ENCODE results near the gene LGALS14. TPM values are rescaled to one million over a fixed set of nuclear protein-coding genes. Genes with fewer than 3 reads are reported as not detected.
"Not testable (repeated sequence)": the region's sequence is repeated elsewhere in the genome, so short reads cannot be mapped to it uniquely, and the experiment has no call there.

Gene LGALS14
- total RNA-seq, 1 donor from 2014 or later, result not detected

DNA sequence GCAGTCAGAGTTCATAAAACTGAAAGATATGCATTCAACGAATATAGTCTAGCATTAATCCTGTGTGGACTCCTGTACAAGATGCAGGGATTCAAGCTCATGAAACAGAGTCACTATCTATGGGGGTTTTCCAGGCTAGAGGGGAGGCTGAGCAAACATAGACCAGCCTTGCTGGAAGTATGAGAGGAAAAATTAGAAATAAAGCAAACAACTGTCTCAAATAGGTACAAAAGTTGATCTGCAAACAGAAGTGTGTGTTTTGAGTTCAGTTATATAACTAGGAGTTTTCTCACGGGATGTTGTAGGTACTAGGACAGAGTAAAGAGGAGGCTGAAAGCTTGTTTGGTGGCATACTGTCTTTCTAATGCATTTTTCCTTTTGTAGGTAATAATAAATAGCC lies 8.5 kb upstream of the LGALS14 start:
- no peak for DNase-seq (ENCODE audit: low spot score)

DNA sequence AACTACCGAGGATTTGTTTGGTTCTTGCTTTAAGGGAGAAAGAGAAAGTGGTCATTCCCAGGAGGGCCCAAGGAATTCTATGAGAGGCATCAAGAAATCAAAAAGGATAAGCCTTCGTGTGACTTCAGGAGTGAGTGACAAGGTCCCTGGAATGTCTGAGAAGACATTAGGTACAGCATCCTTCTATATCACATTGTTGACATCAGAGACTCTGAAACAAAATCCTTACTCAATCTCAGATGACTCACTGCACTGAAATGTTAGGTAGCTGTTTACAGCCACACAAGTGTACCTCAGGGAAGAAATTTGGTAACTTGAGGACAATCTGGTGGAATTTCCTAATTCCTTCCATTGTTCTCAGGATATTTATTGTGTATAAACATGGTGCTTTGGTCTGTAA lies 7.9 kb upstream of the LGALS14 start:
- no peak for DNase-seq (ENCODE audit: low spot score)

DNA sequence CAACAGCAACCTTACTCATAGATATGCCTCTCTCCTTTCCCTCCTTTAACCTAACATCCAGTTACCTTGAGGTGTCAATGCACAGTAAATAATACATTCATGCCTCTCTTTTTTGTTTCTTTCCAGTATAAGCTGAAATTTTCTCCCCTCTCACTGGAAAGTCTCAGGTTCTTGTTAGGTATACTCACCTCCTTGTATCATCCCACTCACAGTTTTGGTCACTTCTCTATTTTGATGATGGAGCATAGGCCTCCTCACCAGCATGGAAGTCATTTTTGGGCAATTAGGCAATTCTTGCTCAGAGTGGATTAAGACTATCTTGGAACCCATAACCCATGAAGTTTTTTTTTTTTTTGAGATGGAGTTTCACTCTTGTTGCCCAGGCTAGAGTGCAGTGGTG lies 5.7 kb upstream of the LGALS14 start:
- DNase-seq (ENCODE audit: low spot score), result no peak

DNA sequence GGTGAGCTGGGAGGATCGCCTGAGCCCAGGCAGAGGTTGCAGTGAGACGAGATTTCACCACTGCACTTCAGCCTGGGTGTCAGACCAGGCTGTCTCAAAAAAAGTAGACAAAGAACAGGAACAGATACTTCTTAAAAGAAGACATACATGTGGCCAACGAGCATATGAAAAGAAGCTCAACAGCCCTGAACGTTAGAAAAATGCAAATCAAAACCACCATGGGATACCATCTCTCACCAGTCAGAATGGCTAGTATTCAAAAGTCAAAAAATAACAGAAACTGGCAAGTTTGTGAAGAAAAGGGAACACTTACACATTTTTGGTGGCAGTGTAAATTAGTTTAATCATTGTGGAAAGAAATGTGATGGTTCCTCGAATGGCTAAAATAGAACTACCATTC lies 3.0 kb upstream of the LGALS14 start:
- DNase-seq (ENCODE audit: low spot score), result no peak

DNA sequence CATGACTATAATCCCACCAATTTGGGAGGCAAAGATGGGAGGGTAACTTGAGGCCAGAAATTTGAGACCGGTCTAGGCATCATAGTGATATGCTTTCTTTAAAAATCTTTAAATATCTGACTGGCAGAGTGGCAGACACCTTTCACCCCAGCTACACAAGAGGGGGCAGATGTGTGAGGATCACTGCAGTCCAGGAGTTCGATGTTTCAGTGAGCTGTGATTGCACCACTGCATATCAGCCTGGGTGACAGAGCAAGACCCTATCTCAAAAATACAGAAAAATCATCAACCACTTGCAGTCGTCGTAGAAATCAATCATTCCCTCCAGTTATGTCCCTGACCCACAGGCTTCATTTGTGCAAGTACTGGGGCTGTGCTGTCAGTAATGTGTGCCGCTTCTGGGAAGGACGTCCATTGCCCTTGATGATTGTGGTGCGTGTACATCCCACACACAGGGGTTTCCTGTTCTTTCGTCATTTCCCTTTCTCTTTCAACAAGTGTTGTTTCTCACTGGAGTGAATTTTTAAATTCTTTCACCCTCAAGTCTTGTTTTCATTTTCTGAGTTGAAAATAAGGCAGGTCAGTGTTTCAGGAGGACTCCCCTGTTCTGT lies 1.4 kb downstream of the LGALS14 start:
- DNase-seq (ENCODE audit: low spot score), result no peak

DNA sequence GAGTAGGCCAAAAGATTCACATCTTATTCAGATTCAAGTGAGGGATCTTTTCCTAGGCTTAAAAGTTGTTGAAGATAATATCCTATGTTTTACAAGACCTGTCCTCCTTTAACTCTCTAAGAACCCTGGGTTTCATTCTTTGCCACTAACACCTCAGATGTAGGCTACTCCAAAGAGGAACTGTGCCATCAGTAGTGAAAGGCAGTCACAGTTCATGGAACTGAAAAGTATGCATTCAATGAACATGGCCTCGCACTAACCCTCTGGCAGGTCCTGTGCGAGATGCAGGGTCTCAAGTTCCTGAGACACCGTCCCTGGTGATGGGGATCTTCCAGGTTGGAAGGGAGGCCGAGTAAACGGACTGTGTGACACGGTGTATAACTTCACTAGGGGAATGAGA lies 4.3 kb downstream of the LGALS14 start:
- no peak for DNase-seq (ENCODE audit: low spot score)

DNA sequence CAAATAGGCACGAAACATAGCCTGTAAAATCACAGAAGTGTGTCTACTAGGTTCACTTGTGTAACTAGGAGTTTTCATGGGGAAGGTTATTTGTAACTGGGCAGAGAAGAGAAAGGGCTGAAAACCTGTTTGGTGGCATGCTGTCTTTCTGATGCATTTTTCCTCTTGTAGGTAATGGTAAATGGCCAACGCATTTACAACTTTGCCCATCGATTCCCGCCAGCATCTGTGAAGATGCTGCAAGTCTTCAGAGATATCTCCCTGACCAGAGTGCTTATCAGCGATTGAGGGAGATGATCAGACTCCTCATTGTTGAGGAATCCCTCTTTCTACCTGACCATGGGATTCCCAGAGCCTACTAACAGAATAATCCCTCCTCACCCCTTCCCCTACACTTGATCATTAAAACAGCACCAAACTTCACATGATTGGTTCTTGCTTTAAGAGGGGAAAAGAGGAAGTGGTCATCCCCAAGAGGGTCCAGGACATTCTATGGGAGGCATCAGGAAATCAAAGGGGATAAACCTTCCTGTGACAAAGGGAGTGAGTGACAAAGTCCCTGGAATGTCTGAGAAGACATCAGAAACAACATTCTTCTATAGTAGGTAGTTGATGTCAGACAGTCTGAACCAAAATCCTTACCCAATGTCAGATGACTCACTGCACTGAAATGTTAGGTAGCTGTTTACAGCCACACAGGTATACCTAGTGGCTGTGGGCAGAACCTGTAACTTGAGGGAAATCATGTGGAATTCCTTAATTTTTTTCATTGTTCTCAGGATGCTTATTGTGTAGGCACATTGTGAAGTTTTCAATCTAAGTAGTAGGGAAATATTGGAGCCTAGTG lies 5.0 kb downstream of the LGALS14 start:
- DNase-seq (ENCODE audit: low spot score), result no peak

DNA sequence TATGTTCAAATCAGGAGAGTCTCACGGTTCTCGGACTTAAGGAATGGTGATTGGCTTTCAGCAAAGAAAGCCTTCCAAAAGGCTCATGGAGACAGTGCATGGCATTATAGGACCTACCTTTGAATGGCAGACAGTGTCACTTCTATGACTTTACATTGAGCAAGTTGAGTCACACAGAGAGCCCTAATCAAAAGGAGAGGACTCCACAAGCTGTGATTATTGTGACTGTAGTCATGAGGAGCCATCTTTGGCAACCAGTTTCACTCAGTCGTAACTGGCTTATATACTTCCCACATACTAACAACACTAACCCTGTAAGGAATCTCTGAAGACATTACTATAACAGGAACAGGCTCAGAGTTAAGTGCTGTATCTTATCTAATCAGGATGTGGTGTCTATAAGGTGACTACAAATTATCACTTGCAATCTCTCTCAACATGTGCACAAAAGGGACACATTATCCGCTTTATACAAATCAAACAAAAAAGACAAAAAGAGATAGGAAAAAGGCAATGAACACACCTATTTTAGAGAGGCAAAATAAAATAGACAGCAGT lies 6.1 kb downstream of the LGALS14 start:
- DNase-seq (ENCODE audit: low spot score), result no peak

DNA sequence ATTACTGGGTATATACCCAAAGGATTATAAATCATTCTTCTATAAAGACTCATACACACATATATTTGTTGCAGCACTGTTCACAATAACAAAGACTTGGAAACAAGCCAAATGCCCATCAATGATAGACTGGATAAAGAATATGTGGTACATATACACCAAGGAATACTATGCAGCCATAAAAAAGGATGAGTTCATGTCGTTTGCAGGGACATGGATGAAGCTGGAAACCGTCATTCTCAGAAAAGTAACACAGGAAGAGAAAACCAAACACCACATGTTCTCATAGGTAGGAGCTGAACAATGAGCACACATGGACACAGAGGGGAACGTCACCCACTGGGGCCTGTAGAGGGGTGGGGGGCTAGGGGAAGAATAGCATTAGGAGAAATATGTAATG lies 15.9 kb downstream of the LGALS14 start:
- not testable (repeated sequence) for DNase-seq (ENCODE audit: low spot score)

DNA sequence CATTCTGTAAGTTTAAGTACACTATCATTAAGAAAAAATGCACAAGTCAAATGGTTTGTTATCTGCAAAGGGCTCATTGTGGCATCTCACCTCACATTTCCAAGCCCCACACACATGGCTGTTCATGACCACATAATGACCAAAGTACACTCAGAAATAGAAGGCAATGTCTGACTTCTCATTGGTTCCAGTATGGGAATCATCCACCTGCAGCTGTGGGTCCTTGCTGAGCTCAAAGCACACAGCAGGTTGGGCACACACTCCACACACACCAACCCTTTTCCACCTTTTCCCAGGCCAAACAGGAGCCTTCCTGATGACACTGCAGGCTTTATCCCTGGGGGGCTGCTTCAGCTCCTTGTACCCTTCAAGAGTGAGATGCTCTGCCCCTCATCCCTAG lies 21.7 kb downstream of the LGALS14 start:
- DNase-seq (ENCODE audit: low spot score), result no peak

DNA sequence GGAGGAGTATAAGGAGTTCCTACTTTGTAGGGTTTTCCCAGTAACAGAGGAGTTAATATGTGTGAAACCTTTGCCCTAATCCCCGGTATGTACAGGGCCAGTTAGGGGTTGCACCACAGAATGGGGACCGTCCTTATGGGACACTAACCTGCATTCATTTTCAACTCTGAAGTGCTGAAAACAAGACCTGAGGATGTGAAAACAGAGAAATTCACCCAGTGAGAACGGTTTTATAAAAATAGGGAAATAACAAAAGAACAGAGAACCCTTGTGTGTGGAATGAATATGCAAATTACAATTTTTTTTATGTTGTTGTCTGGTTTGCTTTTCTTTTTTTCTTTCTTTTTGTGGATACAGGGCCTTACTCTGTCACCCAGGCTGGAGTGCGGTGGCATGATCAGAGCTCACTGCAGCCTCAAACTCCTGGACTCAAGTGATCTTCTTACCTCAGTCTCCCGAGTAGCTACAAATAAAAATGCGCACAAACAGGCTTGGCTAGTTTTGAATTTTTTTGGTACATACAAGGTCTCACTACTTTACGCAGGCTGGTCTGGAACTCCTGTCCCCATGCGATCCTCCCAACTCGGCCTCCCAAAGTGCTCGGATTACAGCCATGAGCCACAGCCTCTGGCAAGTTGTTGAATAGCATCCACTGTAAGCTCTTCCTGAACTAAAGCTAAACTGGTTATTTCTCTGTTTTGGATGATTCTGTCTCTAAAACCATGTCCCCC lies 23.0 kb downstream of the LGALS14 start:
- DNase-seq (ENCODE audit: low spot score), result no peak

DNA sequence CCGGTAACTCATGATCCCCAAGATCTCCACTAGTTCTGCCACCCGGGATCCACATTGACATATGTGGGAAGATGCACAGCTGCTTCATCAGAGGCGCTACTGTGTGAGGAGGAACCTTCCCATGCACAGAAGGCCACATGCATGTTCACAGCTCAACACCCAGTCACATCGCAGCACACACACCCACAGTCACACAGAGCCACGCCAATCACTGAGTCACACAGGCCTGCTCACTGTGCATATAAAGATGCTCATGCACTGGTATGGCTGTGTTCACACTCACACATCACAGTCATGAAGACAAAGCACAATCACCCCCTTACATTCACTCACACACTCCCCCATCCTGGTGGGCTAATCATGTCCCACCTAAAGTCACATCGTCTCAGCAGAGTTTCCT lies 23.8 kb downstream of the LGALS14 start:
- no peak for DNase-seq (ENCODE audit: low spot score)

DNA sequence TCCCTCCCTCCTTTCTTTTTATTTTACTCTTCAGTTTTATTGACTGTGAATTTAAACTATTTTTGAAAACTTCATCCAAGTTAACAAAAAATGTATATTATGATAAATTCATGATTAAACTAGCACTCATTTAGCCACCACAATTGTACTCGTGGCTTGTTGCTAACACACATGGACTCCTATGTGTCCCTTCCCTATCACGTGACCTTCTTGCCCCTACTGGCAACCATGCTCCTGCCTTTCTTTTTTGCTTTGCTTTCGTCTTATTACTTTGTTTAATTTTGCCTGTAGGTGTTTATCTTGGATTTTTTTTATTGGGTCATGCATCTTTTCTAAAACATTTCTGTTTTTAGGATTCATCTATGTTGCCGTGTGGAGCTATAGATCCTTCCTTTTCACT lies 25.3 kb downstream of the LGALS14 start:
- no peak for DNase-seq (ENCODE audit: low spot score)

DNA sequence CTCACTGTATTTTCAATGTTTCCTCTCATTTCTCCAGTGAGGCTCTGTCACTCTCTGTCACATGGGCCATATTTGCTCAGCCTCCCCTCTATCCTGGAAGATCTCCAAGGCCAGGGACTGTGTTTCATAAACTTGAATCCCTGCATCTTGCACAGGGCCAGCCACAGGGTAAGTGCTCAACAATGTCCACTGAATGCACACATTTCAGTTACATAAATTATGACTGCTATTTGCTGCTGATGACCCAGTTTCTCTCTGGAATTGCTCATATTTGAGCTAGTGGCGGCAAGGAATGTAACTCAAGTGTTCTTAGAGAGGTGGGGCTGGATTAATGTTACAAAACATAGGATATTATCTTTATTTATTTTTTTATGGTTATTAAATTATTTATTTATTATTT lies 27.4 kb downstream of the LGALS14 start:
- no peak for DNase-seq (ENCODE audit: low spot score)

DNA sequence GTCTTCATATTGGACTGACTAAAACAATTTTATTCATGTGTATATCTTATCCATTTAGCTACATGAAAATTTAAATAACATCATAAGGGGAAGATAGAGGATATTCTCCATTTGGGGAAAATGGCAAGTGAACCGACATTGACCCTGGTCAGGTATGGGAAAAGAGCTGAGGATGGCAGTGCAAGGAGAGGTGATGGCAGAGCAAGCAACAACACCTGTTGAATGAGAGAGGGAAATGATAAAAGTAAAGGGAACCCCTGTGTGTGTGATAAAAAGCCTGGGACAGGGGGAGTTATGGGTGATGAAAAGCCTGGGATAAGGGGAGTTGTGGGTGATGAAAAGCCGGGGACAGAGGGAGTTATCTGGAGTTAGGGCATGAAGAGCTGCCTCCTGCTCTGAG lies 29.6 kb downstream of the LGALS14 start:
- DNase-seq (ENCODE audit: low spot score), result no peak

DNA sequence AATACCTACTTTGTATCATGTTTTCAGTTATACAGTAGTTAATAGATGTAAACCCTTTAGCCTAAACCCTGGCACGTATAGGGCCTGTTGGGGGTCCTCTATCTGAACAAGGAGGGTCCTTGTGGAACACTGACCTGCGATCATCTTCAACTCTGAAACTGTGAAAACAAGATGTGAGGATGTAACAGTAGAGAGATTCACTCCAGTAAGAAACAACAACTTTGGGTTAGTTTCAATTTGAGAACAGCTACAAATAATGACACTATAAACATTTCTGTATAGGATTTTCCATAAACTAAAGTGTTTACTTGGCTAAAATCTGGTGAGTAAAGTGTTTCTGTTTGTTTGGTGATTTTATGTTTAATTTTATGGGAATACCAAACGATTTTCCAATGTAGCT lies 31.4 kb downstream of the LGALS14 start:
- DNase-seq (ENCODE audit: low spot score), result no peak

DNA sequence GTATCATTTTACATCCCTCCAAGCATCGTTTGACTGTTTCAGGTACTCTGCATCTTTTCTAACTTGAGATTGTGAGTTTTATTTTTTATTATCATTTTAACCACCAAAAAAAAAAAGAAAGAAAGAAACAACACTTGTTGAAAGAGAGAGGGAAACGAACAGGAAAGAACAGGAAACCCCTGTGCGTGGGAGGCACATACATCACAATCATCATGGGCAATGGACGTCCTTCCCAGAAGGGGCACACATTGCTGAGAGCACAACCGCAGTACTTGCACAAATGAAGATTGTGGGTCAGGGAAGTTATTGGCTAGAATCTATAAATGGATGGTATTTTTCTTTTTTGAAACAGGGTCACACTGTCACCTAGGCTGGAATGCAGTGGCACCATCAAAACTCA lies 31.8 kb downstream of the LGALS14 start:
- DNase-seq (ENCODE audit: low spot score), result no peak

DNA sequence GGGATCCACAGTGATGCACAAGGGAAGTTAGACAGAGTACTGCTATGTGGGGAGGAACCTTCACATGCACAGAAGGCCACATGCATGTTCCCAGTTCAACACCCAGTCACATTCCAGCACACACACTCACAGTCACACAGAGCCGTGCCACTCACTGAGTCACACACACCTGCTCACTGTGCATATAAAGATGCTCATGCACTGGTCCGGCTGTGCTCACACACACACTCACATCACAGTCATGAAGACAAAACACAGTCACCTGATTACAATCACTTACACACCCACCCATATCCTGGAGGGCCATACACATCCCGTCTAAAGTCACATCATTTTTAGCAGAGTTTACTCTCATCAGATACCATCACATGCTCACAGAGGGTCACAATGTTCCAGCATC lies 33.1 kb downstream of the LGALS14 start:
- no peak for DNase-seq (ENCODE audit: low spot score)

DNA sequence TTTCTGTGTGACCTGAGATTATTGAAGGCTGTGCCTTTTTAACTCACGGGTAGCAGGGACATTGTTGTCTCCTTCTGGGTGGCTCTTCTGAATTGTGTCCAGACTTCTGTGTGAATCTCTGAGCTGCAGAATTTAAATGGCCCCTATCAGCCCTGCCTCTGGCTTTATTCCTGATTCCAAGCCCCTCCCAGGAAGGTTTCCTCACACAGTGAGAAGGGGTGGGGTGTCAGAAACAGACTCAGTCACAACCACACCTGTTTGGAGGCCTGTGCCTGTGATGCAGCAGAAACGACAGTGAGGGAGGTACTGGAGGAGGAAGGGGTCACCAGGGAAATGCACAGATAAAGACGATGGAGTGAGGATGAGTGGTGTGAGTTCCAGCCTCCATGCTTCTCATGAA lies 33.6 kb downstream of the LGALS14 start, which contains the start of gene CLC:
TSS of gene CLC (minus strand) at position 139 of the 400 bp plus-strand sequence. CDS start at position 62, 77 bp downstream.
- DNase-seq (ENCODE audit: low spot score), result no peak

DNA sequence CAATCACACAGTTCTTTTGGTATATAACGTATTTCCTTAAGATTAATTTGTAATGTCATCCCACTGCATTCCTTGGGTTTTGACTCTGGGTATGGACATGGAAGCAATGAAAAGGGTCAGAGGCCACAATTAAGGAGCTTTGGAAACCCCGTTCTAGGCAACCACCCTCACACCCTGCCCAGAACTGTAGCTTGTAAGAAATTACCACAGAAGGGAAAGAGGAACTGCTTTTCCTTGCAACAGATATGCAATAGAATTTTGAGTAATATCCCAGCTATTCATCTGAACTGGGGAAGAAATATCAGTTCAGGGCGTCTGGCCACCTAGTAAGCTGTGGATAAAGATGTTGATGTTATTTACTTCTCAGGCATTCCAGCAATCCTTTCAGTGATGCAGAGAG lies 34.5 kb downstream of the LGALS14 start:
- DNase-seq (ENCODE audit: low spot score), result no peak

DNA sequence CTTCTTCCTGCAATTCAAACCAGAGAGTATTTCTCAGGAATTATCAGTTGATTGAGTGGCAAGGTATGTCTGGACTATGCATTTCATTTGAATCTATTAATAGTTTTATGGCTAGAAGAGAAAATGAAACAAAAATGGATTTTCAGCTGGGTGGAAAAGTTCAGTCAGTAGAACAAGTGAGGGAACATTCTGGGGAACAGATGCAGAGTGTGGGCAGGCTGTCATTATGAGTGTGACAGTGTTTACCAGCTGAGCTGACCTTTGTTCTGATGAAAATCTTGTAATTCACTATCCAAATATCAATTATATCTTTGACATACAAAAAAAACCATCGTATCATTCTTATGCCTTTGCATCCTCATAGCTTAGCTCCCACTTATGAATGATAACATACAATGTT lies 36.1 kb downstream of the LGALS14 start:
- no peak for DNase-seq (ENCODE audit: low spot score)

DNA sequence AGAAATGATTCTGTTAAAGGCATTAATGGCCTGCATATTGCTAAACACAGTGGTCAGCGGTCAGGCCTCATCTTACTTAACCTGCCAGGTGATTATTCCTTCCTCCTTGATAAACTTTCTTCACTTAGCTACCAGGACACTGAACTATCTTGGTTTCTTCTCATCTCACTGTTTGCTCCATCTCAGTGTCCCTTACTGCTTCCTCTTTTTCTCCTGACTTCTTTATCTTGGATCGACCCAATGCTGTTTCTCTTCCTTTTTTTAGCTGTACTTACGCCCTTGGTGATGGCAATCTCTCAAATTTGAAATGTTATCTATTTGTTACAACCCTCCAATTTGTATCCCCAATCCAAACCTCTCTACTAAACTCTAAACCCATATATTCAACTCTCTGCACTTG lies 41.4 kb downstream of the LGALS14 start:
- DNase-seq (ENCODE audit: low spot score), result no peak
